ENCODE measurements around the gene SLC8B1.

The SLC8B1 gene

DNA sequence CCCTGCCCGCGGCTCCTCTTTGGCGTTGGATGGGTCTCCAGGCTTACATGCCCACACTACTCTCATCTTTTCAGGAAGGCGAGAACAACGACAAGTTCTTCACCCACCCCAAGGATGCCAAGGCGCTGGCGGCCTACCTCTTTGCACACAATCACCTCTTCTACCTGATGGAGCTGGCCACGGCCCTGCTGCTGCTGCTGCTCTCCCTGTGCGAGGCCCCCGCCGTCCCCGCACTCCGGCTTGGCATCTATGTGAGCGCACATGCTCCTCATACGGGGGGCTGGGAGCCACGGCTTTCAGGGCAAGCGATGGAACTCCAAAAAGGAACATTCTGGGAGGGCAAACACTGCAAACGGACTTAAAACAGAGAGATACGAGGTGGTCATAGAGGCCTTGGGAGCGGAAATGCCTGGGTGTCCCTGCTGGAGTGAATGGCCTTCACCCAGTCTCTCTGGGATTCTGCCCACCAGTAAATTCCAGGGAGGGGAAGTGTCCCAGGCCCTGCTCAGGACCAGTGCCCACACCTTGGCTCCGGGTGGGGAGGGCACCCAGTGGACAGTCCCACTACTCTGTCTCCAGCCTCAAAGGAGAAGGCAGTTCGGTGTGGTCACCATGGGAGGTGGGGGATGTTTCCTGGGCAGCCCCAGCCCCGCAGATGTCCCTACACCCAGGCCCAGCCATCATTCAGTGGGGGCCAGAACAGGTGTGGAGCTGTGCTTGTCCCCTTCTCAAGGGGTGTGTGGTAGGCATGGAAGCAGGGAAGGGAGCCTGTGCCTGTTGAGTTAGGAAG lies 68.6 kb downstream of the SLC8B1 start:
- peaks cover 4% of the 10 kb centered on the region for H3K36me3 Mint-ChIP-seq
- H3K4me3 Mint-ChIP-seq = no peak overlapping the region
- no peaks in the 10 kb centered on the region for H3K9me3 Mint-ChIP-seq (ENCODE audit: low read depth)
- H3K4me1 Mint-ChIP-seq (ENCODE audit: low read depth) = peaks cover 22% of the 10 kb centered on the region
- H3K27ac Mint-ChIP-seq = no peak overlapping the region
- H3K27me3 Mint-ChIP-seq = no peaks in the 10 kb centered on the region

DNA sequence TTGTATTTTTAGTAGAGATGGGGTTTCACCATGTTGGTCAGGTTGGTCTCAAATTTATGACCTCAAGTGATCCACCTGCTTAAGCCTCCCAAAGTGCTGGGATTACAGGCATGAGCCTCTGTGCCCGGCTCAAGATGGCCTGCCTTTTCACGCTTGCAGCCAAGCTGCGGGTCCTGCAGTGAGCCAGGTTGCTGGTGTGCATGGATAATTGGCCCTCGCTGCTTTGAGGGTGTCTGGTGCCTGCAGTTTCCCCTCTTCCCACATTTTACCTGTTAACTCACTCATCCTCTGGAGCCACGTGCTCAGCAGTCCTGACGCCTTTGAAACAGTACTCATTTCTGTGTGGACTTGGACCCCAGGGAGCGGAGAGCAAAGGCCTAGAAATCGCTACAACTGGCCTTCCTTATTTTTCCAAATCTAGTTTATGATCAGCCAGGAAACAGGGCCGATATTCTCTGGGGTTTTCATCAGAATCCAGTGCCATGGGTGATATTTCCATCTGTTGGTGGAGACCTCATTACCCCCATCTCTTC lies 71.4 kb downstream of the SLC8B1 start:
- Mint-ChIP-seq H3K9me3 (ENCODE audit: low read depth) (no peaks in the 10 kb centered on the region), H3K4me3 (no peak overlapping the region), H3K36me3 (peaks cover 8% of the 10 kb centered on the region), H3K4me1 (ENCODE audit: low read depth) (peaks cover 42% of the 10 kb centered on the region), H3K27me3 (no peaks in the 10 kb centered on the region), H3K27ac (peak overlapping the region; percentile 46)

DNA sequence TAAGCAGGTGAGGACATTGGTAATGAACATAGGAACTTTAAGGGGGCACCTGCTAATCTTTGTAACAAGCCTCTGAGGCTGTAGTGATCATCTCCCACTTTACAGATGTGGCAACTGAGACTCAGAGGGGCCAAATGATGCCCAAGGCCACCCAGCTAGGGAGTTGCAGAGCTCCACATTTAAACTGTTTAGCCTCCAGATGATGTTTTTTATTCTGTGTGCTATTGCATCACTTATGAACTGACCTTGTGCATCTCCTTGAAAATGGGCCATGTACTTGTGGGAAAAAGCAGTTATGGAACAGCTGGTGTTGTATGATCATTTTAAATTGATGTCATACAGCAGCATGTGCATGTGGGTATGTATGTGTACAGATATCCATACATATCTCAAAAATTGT lies 72.2 kb downstream of the SLC8B1 start:
- peaks cover 42% of the 10 kb centered on the region for H3K4me1 Mint-ChIP-seq (ENCODE audit: low read depth)
- no peaks in the 10 kb centered on the region for H3K9me3 Mint-ChIP-seq (ENCODE audit: low read depth)
- peak overlapping the region; percentile 82 for H3K27ac Mint-ChIP-seq
- H3K36me3 Mint-ChIP-seq = peaks cover 8% of the 10 kb centered on the region
- H3K27me3 Mint-ChIP-seq = no peaks in the 10 kb centered on the region
- H3K4me3 Mint-ChIP-seq = peak overlapping the region; percentile 61

DNA sequence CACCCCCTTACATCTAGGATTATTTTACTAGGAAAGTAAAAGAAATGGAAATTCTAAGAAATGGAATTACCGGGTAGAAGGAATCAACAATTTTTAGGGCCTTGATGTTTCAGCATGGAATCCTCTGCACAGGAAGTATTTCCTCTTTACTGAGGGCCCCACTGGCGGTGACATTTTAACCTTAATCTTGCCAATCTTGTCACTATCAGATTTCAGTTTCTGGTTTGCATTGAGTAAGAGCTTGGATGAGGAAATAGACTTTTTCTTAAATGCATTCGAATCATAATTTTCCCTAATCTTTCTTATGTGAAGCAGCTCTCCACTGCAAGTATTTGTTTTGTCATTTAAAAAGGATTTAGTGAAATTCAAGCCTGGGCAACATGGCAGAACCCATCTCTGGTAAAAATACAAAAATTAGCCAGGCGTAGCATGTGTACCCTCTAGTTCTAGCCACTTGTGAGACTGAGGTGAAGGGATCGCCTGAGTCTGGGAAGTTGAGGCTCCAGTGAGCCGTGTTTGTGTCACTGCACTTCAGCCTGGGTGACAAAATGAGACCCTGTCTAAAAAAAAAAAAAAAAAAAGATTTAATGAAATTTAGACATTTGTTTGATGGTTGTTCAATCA lies 73.0 kb downstream of the SLC8B1 start:
- H3K36me3 Mint-ChIP-seq = peaks cover 8% of the 10 kb centered on the region
- peak overlapping the region; percentile 61 for H3K4me3 Mint-ChIP-seq
- peak overlapping the region; percentile 82 for H3K27ac Mint-ChIP-seq
- no peaks in the 10 kb centered on the region for H3K27me3 Mint-ChIP-seq
- H3K9me3 Mint-ChIP-seq (ENCODE audit: low read depth) = no peaks in the 10 kb centered on the region
- peaks cover 42% of the 10 kb centered on the region for H3K4me1 Mint-ChIP-seq (ENCODE audit: low read depth)

DNA sequence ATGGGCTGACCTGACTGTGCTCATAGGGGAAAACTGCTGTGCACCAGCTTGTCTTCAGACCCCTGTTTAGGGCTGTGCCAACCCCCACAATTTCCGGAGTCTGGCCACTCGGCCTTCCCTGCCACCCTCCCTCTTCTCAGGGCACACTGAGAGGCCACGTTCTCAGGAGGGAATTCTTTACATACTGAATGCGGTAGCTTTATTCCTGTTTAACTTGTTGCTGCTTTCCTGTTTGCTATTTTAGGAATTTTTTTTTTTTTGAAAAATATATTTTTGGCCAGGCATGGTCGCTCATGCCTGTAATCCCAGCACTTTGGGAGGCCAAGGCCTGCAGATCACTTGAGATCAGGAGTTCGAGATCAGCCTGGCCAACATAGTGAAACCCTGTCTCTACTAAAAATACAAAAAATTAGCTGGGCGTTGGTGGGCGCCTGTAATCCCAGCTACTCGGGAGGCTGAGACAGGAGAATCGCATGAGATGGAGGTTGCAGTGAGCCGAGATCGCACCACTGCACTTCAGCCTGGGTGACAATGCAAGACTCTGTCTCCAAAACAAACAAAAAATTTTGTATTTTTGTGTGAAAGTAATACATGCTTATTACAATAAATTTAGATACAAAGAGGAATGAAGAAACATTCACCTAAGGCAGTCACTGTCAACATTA lies 74.1 kb downstream of the SLC8B1 start:
- H3K9me3 Mint-ChIP-seq (ENCODE audit: low read depth) = no peaks in the 10 kb centered on the region
- no peak overlapping the region for H3K4me3 Mint-ChIP-seq
- H3K36me3 Mint-ChIP-seq = peaks cover 3% of the 10 kb centered on the region
- no peaks in the 10 kb centered on the region for H3K27me3 Mint-ChIP-seq
- peaks cover 42% of the 10 kb centered on the region for H3K4me1 Mint-ChIP-seq (ENCODE audit: low read depth)
- H3K27ac Mint-ChIP-seq = peak overlapping the region; percentile 83

DNA sequence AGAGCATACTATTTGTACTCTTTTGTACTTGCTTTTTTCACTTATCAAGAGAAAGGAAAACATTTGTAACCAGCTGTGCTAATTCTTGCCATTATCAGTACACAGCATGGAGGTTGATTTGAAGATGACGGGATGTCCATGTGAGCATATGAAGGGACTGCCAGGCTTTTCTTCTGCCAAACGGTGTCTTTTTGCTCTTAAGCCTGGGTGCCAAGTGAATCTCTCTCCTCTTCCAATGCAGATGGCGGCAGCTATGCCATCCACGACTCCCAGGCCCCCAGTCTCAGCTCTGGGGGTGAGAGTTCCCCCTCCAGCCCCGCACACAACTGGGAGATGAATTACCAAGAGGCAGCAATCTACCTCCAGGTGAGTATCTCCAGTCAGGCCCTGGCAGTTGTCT lies 74.8 kb downstream of the SLC8B1 start:
- Mint-ChIP-seq H3K4me1 (ENCODE audit: low read depth) (peaks cover 42% of the 10 kb centered on the region), H3K27me3 (no peaks in the 10 kb centered on the region), H3K36me3 (peaks cover 3% of the 10 kb centered on the region), H3K27ac (peak overlapping the region; percentile 83), H3K4me3 (peak overlapping the region; percentile 27), H3K9me3 (ENCODE audit: low read depth) (no peaks in the 10 kb centered on the region)

DNA sequence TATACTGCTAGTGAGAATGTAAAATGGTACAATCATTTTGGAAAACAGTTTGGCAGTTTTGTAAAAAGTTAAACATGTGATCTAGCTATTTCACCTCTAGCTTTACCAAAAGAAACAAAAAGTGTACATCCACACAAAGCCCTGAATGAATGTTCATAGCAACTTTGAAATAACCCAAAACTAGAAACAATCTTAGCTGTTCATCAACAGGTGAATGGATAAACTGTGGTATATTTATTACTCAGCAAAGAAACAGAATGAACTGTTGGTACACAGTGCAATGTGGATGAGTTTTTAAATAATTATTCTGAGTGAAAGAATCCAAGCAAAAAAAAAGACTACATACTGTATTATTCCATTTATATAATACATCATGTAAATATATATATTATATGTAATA lies 77.3 kb downstream of the SLC8B1 start:
- Mint-ChIP-seq H3K27ac (no peak overlapping the region), H3K4me3 (no peak overlapping the region), H3K27me3 (no peaks in the 10 kb centered on the region), H3K36me3 (peaks cover 21% of the 10 kb centered on the region), H3K9me3 (ENCODE audit: low read depth) (no peaks in the 10 kb centered on the region), H3K4me1 (ENCODE audit: low read depth) (peaks cover 30% of the 10 kb centered on the region)

DNA sequence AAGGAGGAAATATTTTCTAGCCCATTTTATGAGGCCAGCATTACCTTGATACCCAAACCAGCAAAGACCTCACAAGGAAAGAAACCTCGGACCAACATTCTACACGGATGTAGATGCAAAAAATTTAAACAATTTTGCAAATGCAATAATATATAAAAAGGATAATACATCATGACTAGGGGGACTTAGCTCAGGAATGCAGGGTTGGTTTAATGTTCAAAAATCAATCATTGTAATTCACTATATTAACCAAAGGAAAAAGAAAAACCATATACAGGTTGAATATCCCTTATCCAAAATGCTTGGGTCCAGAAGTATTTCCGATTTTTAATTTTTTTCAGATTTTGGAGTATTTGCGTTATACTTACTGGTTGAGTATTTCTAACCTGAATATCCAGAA lies 80.6 kb downstream of the SLC8B1 start:
- Mint-ChIP-seq H3K9me3 (ENCODE audit: low read depth) (no peaks in the 10 kb centered on the region), H3K4me3 (no peak overlapping the region), H3K4me1 (ENCODE audit: low read depth) (peaks cover 4% of the 10 kb centered on the region), H3K36me3 (peaks cover 24% of the 10 kb centered on the region), H3K27me3 (no peaks in the 10 kb centered on the region), H3K27ac (no peak overlapping the region)

DNA sequence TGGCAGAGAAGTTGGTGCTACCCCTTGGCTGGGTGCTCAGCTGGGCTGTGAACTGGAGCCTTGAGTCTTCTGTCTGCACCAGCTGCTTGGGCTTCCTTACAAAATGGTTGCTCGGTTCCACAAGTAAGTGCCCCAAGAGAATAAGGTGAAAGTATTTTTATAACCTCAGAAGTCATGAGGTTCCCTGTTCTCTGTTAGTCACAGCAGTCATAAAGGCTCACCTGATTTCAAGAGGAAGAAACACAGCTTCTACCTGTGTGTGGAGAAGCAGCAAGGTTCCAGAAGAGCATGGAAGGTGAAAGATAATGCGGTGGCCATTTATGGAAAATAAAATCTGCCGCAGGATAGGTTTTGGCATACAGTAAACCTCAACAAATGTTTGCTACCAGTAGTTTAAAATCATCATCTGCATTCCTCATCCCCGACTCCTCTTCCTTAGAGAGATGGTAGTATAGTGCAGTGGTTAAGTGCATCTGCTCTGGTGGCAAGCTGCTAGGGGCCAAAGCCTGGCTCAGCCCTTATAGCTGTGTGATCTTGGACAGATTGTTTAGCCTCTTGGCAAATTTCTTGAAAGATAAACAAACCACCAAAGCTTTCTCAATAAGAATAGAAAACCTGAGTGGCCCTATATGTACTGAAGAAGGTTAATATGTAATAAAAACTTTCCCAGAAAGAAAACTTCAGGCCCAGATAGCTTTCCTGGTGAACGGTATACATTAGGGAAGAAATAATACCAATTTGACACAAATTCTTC lies 81.2 kb downstream of the SLC8B1 start:
- H3K4me3 Mint-ChIP-seq = no peak overlapping the region
- H3K27ac Mint-ChIP-seq = no peak overlapping the region
- H3K4me1 Mint-ChIP-seq (ENCODE audit: low read depth) = no peaks in the 10 kb centered on the region
- no peaks in the 10 kb centered on the region for H3K9me3 Mint-ChIP-seq (ENCODE audit: low read depth)
- H3K36me3 Mint-ChIP-seq = peaks cover 20% of the 10 kb centered on the region
- no peaks in the 10 kb centered on the region for H3K27me3 Mint-ChIP-seq

DNA sequence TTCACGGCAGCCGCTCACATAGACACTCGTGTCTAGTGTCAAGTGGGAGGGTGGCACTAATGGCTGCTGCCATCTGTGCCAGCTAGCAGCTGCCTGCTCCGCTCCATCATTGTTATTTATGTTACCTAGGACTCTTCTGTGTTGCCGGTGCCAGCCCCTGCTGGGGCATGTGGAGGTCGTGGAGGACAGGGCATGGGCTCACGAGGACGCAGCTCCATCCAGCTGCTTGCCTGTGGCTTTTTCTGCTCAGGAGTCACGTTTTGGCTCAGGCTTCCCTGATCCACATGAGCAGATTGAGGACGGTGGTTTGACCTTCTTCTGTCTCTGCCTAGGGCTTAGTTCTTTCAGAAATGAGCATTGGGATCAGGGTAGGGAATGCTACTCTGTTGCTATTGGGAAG lies 82.4 kb downstream of the SLC8B1 start:
- Mint-ChIP-seq H3K36me3 (peaks cover 20% of the 10 kb centered on the region), H3K9me3 (ENCODE audit: low read depth) (no peaks in the 10 kb centered on the region), H3K4me3 (no peak overlapping the region), H3K27me3 (no peaks in the 10 kb centered on the region), H3K27ac (no peak overlapping the region), H3K4me1 (ENCODE audit: low read depth) (no peaks in the 10 kb centered on the region)

DNA sequence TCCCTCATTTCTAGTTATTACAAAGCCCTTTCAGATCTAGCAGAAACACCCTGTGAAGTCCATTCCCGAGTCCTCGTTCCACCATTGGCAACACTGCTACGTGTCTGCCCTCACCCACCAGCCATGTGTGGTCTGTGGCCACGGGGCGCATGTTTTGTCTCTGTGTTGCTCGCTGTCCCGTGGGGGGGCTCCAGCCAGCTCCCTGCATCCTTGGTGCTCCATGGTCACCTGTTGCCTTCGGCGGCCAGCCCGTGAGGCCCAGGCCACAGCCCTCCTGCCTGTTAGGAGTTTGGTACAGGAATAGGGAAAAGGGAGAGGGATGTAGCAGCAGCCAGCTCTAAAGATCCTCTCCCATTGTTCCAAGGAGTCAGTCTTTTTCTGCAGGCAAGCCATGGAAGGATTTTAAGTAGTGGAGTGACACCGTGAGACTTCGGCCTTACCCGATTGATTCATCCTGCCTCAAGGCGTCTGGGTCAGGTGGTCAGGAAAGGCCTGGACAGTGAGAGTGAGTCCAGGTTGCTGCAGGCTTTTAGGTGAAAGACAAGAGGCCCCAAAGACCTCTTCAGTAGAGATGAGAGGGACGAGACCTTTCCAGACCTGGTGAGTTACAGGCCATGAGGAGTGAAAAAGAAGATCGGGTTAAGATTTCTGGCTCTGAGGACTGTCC lies 83.4 kb downstream of the SLC8B1 start:
- no peak overlapping the region for H3K27ac Mint-ChIP-seq
- no peaks in the 10 kb centered on the region for H3K9me3 Mint-ChIP-seq (ENCODE audit: low read depth)
- H3K4me3 Mint-ChIP-seq = no peak overlapping the region
- H3K4me1 Mint-ChIP-seq (ENCODE audit: low read depth) = no peaks in the 10 kb centered on the region
- no peaks in the 10 kb centered on the region for H3K27me3 Mint-ChIP-seq
- peaks cover 20% of the 10 kb centered on the region for H3K36me3 Mint-ChIP-seq

DNA sequence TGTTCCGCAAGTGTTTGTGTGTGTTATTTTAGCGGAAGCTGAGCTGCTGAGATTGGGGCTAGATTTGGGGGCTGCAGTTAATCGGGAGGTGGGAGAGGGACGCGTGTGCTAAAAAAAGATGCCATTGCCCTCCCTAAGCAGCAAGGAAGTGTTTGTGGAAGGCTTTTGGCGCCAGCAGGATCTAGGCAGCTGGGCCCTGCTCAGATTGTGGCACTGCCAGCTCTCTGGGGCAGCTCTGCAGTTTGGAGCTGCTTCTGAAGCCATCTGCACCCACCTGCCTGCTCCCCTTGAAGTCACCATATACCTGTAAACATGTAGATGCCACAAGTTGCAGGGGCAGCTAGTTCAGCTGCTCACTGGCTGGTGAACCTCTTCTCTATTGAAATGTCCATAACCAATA lies 84.9 kb downstream of the SLC8B1 start:
- H3K4me3 Mint-ChIP-seq = no peak overlapping the region
- no peaks in the 10 kb centered on the region for H3K4me1 Mint-ChIP-seq (ENCODE audit: low read depth)
- H3K36me3 Mint-ChIP-seq = peaks cover 20% of the 10 kb centered on the region
- H3K9me3 Mint-ChIP-seq (ENCODE audit: low read depth) = no peaks in the 10 kb centered on the region
- H3K27me3 Mint-ChIP-seq = no peaks in the 10 kb centered on the region
- H3K27ac Mint-ChIP-seq = no peak overlapping the region

DNA sequence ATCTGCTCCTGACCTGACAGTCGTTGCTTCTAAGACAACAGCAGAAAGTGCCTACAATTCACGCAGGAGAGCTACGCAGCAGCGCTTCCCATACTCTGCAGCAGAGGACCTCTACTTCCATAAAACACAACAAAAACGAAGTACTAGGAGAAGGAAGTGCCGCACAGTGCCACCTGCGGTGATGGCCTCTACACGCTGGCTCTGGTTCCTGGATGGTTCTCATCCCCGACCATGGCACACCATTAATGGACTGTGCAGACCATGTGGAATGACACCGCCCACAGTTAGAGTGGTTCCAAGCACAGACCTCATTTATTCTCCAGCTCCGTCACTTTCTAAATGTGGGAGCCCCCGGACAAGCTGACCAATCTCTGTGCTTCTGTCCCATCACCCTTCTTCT lies 85.4 kb downstream of the SLC8B1 start:
- H3K9me3 Mint-ChIP-seq (ENCODE audit: low read depth) = no peaks in the 10 kb centered on the region
- H3K36me3 Mint-ChIP-seq = peaks cover 15% of the 10 kb centered on the region
- no peak overlapping the region for H3K4me3 Mint-ChIP-seq
- H3K27me3 Mint-ChIP-seq = no peaks in the 10 kb centered on the region
- peaks cover 2% of the 10 kb centered on the region for H3K4me1 Mint-ChIP-seq (ENCODE audit: low read depth)
- H3K27ac Mint-ChIP-seq = no peak overlapping the region

DNA sequence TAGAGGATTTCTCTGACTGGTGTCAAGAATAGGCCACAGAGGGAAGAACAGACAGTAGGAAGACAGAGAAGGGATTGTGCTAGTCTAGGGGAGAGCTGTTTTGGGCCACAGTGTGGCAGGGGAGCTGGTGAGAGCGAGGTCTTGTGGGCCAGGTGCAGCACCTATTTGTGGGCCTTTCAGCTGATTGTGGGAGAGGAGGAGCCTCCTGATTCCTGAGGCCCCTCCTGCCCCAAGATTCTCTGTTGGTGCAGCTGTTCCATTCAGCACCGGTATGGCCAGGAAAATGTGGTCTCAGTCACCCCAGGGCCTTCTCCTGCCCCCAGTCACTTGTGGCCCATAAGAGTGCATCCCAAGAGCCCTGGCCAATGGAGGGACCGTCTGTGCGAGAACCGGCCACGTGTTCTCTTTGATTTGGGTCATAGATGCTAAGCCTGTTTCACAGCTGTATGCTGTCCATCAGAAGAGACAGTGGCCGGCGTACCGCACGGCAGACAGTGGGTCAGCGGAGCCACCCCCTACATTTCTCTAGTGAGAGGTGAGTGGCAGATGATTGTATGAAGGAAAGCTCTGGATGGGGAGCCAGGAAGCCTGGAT lies 86.0 kb downstream of the SLC8B1 start:
- H3K36me3 Mint-ChIP-seq = peaks cover 11% of the 10 kb centered on the region
- H3K27ac Mint-ChIP-seq = no peak overlapping the region

More for the DNA sequence above, 86.0 kb downstream of the SLC8B1 start:
- Mint-ChIP-seq H3K9me3 (ENCODE audit: low read depth) (no peaks in the 10 kb centered on the region), H3K4me3 (no peak overlapping the region), H3K27me3 (no peaks in the 10 kb centered on the region), H3K4me1 (ENCODE audit: low read depth) (peaks cover 2% of the 10 kb centered on the region)

Data from activated naive CD8-positive, alpha-beta T cell (primary cell).